Measurements from ENCODE around the gene HOXC12. TPM values are rescaled to one million over a fixed set of nuclear protein-coding genes. Genes with fewer than 3 reads are reported as not detected.

The HOXC12 gene
- total RNA-seq, 1 donor from 2014 or later = not detected

DNA sequence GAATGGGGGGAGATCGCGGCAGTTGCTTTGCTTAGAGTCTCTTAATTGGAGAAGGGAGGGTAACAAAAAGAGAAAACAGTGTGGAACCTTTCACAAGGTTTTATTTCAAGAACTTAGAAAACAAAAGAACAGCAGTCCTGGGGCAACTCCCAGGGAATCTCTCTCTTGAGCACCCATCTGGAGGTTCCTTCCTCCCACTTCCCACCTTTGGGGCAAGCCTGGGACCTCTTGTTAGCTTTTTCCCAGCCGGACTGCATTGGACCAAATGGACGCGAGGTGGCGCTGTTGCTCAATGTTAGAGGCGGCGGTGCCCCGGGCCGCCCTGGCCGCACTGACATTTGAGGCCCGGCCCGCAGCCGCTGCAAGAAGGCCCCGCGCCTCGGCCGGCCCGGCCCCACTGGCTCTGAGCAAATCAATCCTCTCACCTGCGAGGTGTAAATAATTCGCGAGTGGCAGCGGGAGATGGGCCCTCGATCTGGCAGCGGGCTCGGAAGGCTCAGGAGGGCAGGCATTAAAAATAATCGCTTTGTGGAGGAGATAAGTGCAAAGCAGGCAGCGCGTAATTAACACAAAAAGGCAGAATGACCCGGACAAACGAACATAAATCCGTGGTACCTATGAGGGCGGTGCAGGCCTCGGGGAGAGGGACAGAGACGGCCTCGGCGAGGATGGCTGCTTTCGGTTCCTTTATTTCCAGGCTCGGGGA, 51.3 kb downstream of the HOXC12 start:
- H3K27me3 Mint-ChIP-seq (ENCODE audit: low read depth) = peaks cover 99% of the 10 kb centered on the region
- peak overlapping the region; percentile 76 for H3K4me3 Mint-ChIP-seq
- TF ChIP-seq, protein P1, sequence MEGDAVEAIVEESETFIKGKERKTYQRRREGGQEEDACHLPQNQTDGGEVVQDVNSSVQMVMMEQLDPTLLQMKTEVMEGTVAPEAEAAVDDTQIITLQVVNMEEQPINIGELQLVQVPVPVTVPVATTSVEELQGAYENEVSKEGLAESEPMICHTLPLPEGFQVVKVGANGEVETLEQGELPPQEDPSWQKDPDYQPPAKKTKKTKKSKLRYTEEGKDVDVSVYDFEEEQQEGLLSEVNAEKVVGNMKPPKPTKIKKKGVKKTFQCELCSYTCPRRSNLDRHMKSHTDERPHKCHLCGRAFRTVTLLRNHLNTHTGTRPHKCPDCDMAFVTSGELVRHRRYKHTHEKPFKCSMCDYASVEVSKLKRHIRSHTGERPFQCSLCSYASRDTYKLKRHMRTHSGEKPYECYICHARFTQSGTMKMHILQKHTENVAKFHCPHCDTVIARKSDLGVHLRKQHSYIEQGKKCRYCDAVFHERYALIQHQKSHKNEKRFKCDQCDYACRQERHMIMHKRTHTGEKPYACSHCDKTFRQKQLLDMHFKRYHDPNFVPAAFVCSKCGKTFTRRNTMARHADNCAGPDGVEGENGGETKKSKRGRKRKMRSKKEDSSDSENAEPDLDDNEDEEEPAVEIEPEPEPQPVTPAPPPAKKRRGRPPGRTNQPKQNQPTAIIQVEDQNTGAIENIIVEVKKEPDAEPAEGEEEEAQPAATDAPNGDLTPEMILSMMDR (conservative IDR thresholded peaks at IDR 0.05) = peak; percentile 98
- DNase-seq (ENCODE audit: low read depth, low spot score) = peak; percentile 95
- H3K27ac Mint-ChIP-seq (ENCODE audit: unreplicated experiment) = no peak overlapping the region
- peaks cover 3% of the 10 kb centered on the region for H3K36me3 Mint-ChIP-seq (ENCODE audit: low read depth)
- H3K4me1 Mint-ChIP-seq = peaks cover 21% of the 10 kb centered on the region
- H3K9me3 Mint-ChIP-seq = no peaks in the 10 kb centered on the region

DNA sequence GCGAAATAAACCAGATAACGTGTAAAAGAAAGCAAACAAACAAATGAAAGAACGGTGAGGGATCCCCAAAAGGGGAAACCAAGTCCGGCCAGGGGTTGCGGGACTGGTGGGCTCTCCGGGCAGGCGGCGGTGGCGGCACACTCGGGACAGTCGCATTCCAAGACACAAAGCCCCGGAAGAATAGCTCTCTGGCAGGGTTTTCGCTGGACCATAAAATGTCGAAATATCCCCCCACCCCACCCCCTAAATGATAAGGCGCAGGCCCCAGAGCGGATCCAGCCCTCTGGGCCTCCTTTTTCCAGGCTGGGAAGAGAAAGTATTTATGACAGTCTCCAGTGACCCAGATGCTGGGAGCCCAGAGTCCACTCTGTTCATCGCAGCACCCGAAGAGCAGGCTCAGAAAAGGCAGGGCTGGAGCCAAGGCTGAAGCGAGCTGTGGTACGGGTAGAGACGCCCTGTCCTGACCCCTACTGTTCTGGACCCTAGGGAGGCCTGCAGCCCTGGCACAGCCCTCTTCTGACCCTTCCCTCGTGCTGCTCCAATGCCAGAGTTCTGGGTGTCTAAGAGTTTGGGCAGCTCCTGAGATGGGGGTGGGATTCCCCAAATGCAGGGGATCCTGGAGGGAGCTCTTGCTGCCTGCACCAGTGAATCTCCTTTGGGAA, 52.0 kb downstream of the HOXC12 start:
- H3K36me3 Mint-ChIP-seq (ENCODE audit: low read depth) = peaks cover 3% of the 10 kb centered on the region
- H3K27me3 Mint-ChIP-seq (ENCODE audit: low read depth) = peaks cover 99% of the 10 kb centered on the region
- DNase-seq (ENCODE audit: low read depth, low spot score) = no peak
- H3K9me3 Mint-ChIP-seq = no peaks in the 10 kb centered on the region
- TF ChIP-seq, protein P1 (conservative IDR thresholded peaks at IDR 0.05) = no peak
- no peak overlapping the region for H3K27ac Mint-ChIP-seq (ENCODE audit: unreplicated experiment)
- H3K4me1 Mint-ChIP-seq = peaks cover 21% of the 10 kb centered on the region
- H3K4me3 Mint-ChIP-seq = peak overlapping the region; percentile 76

DNA sequence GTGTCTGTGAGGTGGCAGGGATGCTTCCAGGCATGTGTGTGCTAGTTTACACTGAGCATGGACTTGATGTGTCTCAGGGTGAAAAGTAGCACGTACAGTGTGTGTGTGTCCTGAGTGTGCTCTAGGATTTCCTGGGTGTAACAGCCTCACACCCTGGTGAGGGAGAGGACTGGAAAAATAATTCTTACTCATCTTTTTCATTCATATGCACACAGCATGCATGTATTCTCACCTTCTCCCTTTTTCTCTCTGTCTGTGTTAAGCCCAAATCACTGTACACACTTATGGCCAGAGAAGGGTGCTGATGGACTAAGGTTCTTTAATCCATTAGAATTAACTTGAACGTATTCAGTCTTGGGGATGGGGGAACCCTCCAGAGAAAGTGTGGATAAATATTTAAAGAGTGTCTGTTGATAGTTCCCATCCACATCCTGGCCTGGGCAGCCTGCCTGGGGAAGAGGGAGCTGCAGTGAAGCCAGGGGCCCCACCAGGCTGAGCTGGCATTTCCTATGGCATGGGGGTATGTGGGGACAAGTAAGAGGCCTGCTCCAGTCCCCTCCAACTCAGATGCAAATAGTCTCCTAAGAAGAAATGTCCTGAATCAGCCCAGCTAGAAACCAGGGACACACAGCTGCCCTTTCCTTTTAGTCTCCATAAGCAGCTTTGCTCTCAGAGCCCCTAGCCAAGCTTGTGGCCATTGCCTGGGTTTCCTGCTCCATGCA, 53.0 kb downstream of the HOXC12 start:
- H3K9me3 Mint-ChIP-seq = no peaks in the 10 kb centered on the region
- H3K4me1 Mint-ChIP-seq = peaks cover 18% of the 10 kb centered on the region
- TF ChIP-seq, protein P1 (conservative IDR thresholded peaks at IDR 0.05) = no peak
- H3K27ac Mint-ChIP-seq (ENCODE audit: unreplicated experiment) = no peak overlapping the region
- peaks cover 99% of the 10 kb centered on the region for H3K27me3 Mint-ChIP-seq (ENCODE audit: low read depth)
- no peak for DNase-seq (ENCODE audit: low read depth, low spot score)
- peaks cover 3% of the 10 kb centered on the region for H3K36me3 Mint-ChIP-seq (ENCODE audit: low read depth)
- peak overlapping the region; percentile 76 for H3K4me3 Mint-ChIP-seq

DNA sequence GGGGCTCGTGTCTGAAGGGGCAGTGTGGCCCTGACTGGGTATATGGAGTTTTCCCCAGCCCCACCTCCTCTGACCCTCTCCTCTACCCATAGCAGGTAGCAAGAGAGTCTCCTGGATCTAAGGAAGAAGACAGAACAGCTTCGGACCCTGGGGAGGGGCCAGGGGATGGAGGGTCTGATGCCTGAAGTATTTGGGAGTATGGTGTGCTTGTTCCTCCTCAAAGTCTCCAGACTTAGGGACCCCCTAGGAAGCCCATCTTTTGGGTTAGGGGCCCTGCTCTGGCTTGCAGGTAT, 53.5 kb downstream of the HOXC12 start:
- peaks cover 99% of the 10 kb centered on the region for H3K27me3 Mint-ChIP-seq (ENCODE audit: low read depth)
- peak overlapping the region; percentile 63 for H3K4me3 Mint-ChIP-seq

More for the DNA sequence above, 53.5 kb downstream of the HOXC12 start:
- Mint-ChIP-seq H3K9me3 (no peaks in the 10 kb centered on the region), H3K27ac (ENCODE audit: unreplicated experiment) (no peak overlapping the region), H3K36me3 (ENCODE audit: low read depth) (peaks cover 3% of the 10 kb centered on the region), H3K4me1 (peaks cover 17% of the 10 kb centered on the region)
- no peak for DNase-seq (ENCODE audit: low read depth, low spot score)
- TF ChIP-seq, protein P1 (conservative IDR thresholded peaks at IDR 0.05) = no peak

Small RNA genes lying within 50 kb of the gene (microRNA-seq; reads per million reads assigned to microRNA genes)
- 762 reads per million, percentile 78 among the genes with 10 or more reads in this experiment for gene MIR196A2

Other genes starting within 250 kb of the HOXC12 start
- gene CALCOCO1, start 227.5 kb upstream of the HOXC12 start, total RNA-seq = 32.0 and 34.0 TPM in 2 replicates
- 0.61 TPM in 1 of 2 replicates, not detected in the other for gene CISTR, start 202.9 kb upstream of the HOXC12 start, total RNA-seq
- not detected in 2 replicates for gene HOXC13, start 16.1 kb upstream of the HOXC12 start, total RNA-seq
- not detected in 2 replicates for gene HOXC11, start 18.2 kb downstream of the HOXC12 start, total RNA-seq
- not detected in 2 replicates for gene HOTAIR, start 20.1 kb downstream of the HOXC12 start, total RNA-seq
- 1.8 TPM in 2 replicates for gene HOXC10, start 30.2 kb downstream of the HOXC12 start, total RNA-seq
- gene HOXC9, start 45.3 kb downstream of the HOXC12 start, total RNA-seq = 5.6 and 6.3 TPM in 2 replicates
- 4.5 and 4.8 TPM in 2 replicates for gene HOXC8, start 54.1 kb downstream of the HOXC12 start, total RNA-seq
- gene HOXC6, start 73.5 kb downstream of the HOXC12 start, total RNA-seq = 10.7 and 11.0 TPM in 2 replicates
- gene HOXC5, start 78.1 kb downstream of the HOXC12 start, total RNA-seq = 3.5 and 3.8 TPM in 2 replicates
- gene HOXC4, start 98.9 kb downstream of the HOXC12 start, total RNA-seq = 5.6 and 8.3 TPM in 2 replicates
- 36.9 and 38.6 TPM in 2 replicates for gene SMUG1, start 234.1 kb downstream of the HOXC12 start, total RNA-seq